K562 (cell line): ENCODE data around the gene UGT1A6. TPM values are rescaled to one million over a fixed set of nuclear protein-coding genes. Genes with fewer than 3 reads are reported as not detected.

Experiments used
- DPF2 ChIP-seq: fragments of 450-650 bp; IDR thresholded peaks from 2 replicates; pipeline ENCODE4 v1.6.1; 2016
- HDAC3 ChIP-seq: fragments of 450-650 bp; IDR thresholded peaks from 2 replicates; pipeline ENCODE4 v1.6.1; 2018; ENCODE audit warnings: borderline replicate concordance, mild to moderate bottlenecking, moderate library complexity; ENCODE audit not compliant: partially characterized antibody
- MAFK ChIP-seq: IDR thresholded peaks from 2 replicates; pipeline ENCODE4 v1.6.1; 2011; ENCODE audit warnings: low read length, improper control_type of control experiment
- RCOR1 ChIP-seq, 2 experiments: IDR thresholded peaks; 2 replicates each; pipeline ENCODE4 v1.6.1; 2012; ENCODE audit warnings: low read depth in 2 of 2, low read length in 2 of 2, borderline replicate concordance in 1 of 2, improper control_type of control experiment in 1 of 2
- TEAD4 ChIP-seq, 2 experiments: sonication (generic) in 1 of 2; formaldehyde crosslinking in 1 of 2; IDR thresholded peaks; 2 replicates each; pipeline versions ENCODE4 v1.6.1 to v1.8.0; 2012 to 2022; ENCODE audit warnings: borderline replicate concordance in 1 of 2, inconsistent platforms in 1 of 2, low read length in 1 of 2, mild to moderate bottlenecking in 1 of 2, missing genetic modification reagents in 1 of 2
- VEZF1 ChIP-seq: fragments of 200-800 bp; sonication (Bioruptor generic); IDR thresholded peaks from 2 replicates; pipeline ENCODE4 v1.6.1; 2017; ENCODE audit warnings: missing genetic modification characterization, missing compliant biosample characterization
- ZNF232 ChIP-seq: sonication (generic); formaldehyde crosslinking; IDR thresholded peaks from 2 replicates; pipeline ENCODE4 v1.8.0; 2022; ENCODE audit warnings: mild to moderate bottlenecking, missing genetic modification reagents
- ZNF695 ChIP-seq: fragments of 450-650 bp; formaldehyde crosslinking; IDR thresholded peaks from 2 replicates; pipeline ENCODE4 v1.4.0; 2020; ENCODE audit warnings: mild to moderate bottlenecking, moderate library complexity
- polyA plus RNA-seq, 8 experiments: library from polyadenylated mRNA; depleted of rRNA in 4 of 8; stranded (reverse) in 5 of 8; unstranded in 3 of 8; fragments of >200 nt; fragmentation: Nextera tagmentation in 2 of 8; fragmentation: Illumina TruSeq in 1 of 8; extraction: Ambion mirVana in 2 of 8; extraction: Trizol in 1 of 8; gene quantifications; 2 replicates each; pipeline versions ENCODE4 v1.2.1 to v1.2.3, GENCODE V29; 2011 to 2014; ENCODE audit warnings: inconsistent platforms in 1 of 8, missing spikeins in 1 of 8
- total RNA-seq, 7 experiments: library from RNA; depleted of rRNA in 6 of 7; stranded (reverse); fragments of >200 nt in 6 of 7; fragmentation: Illumina TruSeq in 2 of 7; extraction: Trizol in 2 of 7; gene quantifications; 2 replicates each; pipeline versions ENCODE4 v1.2.1 to v1.2.3, GENCODE V29; 2011 to 2021; ENCODE audit warnings: low replicate concordance in 1 of 7
- TF ChIP-seq, protein P1 (sequence below), 2 experiments: fragments of 450-650 bp; IDR thresholded peaks; 2 replicates each; pipeline ENCODE4 v1.6.1; 2016; ENCODE audit warnings: mild to moderate bottlenecking in 2 of 2, borderline replicate concordance in 1 of 2, low read depth in 1 of 2, moderate library complexity in 1 of 2
- TF ChIP-seq, protein P2 (sequence below), 2 experiments: fragments of 200-800 bp in 1 of 2; sonication (Bioruptor generic) in 1 of 2; sonication (generic) in 1 of 2; formaldehyde crosslinking in 1 of 2; IDR thresholded peaks in 1 of 2; conservative IDR thresholded peaks in 1 of 2; 2 replicates each; pipeline versions ENCODE4 v1.5.0 to v1.6.1; 2016 to 2020; ENCODE audit warnings: missing compliant biosample characterization in 1 of 2, missing genetic modification characterization in 1 of 2, missing genetic modification reagents in 1 of 2
- TF ChIP-seq, protein P3 (sequence below), 2 experiments: IDR thresholded peaks; 2 replicates each; pipeline ENCODE4 v1.6.1; 2011; ENCODE audit warnings: borderline replicate concordance in 1 of 2, control low read depth in 1 of 2, low read depth in 1 of 2, low read length in 1 of 2, mild to moderate bottlenecking in 1 of 2, mixed read lengths in 1 of 2, moderate library complexity in 1 of 2; ENCODE audit not compliant: insufficient read depth in 1 of 2, insufficient read length in 1 of 2, poor library complexity in 1 of 2, severe bottlenecking in 1 of 2; ENCODE audit errors: extremely low read depth in 1 of 2

Gene UGT1A6
- total and polyA plus RNA-seq, 9 of the 15 experiments (the other 6 are each of a cell fraction or from before 2014, with no cell fraction given): not detected

DNA sequence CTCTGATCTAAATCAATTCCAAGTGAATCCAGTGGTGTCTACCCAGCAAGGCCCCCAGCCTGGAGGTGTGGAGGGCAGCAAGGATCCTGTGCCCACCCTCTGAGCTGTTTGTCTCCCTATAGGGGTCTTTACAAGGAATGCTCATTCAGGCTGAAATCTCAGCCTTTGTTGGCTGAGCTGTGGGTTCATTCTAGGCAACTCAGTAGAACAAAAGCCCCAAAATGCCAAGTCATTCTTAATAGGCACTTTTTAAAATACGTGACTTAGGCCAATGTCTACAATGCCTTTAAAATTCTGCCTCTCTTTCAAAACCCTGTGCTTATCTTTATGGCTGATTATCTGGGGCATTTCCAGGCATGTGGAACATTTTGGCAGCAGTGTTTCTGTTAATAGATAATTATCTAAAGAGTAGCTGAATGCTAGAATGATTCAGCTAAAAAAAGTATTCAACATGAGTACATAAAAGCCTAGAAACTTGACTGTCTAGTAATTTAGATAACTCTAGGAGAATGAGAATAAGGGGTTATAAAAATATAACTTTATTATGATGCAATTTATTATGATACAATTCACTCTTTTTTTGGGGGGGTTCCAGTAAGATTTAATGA lies 7.4 kb downstream of the UGT1A6 start (continued):
- TF ChIP-seq, protein P1, sequence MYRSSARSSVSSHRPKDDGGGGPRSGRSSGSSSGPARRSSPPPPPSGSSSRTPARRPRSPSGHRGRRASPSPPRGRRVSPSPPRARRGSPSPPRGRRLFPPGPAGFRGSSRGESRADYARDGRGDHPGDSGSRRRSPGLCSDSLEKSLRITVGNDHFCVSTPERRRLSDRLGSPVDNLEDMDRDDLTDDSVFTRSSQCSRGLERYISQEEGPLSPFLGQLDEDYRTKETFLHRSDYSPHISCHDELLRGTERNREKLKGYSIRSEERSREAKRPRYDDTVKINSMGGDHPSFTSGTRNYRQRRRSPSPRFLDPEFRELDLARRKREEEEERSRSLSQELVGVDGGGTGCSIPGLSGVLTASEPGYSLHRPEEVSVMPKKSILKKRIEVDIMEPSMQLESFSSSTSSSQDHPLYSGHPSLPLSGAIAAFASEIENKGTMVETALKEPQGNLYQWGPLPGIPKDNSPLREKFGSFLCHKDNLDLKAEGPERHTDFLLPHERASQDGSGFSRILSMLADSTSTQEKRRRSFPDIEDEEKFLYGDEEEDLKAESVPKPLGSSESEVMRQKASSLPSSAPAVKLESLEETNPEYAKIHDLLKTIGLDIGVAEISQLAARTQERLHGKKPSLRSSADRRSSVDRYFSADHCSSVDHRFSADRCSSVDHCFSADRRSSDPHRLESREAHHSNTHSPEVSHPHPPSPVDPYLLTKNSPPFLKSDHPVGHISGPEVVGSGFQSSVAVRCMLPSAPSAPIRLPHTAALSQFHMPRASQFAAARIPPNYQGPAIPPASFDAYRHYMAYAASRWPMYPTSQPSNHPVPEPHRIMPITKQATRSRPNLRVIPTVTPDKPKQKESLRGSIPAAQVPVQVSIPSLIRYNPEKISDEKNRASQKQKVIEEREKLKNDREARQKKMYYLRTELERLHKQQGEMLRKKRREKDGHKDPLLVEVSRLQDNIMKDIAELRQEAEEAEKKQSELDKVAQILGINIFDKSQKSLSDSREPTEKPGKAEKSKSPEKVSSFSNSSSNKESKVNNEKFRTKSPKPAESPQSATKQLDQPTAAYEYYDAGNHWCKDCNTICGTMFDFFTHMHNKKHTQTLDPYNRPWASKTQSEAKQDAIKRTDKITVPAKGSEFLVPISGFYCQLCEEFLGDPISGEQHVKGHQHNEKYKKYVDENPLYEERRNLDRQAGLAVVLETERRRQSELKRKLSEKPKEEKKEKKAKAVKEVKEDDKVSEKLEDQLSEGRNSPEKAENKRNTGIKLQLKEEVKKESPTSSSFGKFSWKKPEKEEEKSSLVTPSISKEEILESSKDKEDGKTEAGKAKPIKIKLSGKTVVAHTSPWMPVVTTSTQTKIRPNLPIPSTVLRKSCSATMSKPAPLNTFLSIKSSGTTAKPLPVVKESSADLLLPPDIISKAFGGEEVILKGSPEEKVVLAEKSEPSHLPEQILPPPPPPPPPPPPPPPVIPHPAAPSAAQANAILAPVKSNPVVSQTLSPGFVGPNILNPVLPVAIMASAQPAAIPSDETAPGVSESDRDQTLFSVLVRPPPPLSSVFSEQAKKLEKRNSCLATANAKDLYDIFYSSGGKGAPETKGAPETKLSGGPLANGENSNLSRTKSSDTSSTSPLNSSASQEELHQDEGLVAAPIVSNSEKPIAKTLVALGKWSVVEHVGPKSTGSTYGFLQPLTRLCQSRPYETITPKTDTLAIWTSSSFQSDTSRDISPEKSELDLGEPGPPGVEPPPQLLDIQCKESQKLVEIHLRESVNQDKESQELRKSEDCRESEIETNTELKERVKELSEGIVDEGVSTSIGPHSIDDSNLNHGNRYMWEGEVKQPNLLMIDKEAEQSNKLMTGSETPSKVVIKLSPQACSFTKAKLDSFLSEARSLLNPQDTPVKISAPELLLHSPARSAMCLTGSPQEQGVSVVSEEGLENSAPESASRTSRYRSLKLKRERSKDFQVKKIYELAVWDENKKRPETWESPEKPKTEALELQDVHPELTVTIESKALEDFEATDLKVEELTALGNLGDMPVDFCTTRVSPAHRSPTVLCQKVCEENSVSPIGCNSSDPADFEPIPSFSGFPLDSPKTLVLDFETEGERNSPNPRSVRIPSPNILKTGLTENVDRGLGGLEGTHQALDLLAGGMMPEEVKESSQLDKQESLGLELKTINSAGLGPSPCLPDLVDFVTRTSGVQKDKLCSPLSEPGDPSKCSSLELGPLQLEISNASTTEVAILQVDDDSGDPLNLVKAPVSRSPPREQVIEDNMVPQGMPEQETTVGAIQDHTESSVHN (IDR thresholded peaks at IDR 0.05; ENCODE audit: borderline replicate concordance in 1 of 2, low read depth in 1 of 2): peak in 1 of 2 experiments; percentile 69; a peak in 1 of 4 replicates
- TF ChIP-seq HDAC3: peak; percentile 59
- TF ChIP-seq VEZF1: no peak; the same call in 1 of the 2 replicates
- TF ChIP-seq, protein P2, sequence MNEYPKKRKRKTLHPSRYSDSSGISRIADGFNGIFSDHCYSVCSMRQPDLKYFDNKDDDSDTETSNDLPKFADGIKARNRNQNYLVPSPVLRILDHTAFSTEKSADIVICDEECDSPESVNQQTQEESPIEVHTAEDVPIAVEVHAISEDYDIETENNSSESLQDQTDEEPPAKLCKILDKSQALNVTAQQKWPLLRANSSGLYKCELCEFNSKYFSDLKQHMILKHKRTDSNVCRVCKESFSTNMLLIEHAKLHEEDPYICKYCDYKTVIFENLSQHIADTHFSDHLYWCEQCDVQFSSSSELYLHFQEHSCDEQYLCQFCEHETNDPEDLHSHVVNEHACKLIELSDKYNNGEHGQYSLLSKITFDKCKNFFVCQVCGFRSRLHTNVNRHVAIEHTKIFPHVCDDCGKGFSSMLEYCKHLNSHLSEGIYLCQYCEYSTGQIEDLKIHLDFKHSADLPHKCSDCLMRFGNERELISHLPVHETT (CRISPR knock-in tag; conservative IDR thresholded peaks at IDR 0.05 in 1 of 2, IDR thresholded peaks at IDR 0.05 in 1 of 2): 0 out of 4 replicates have a peak, but pooled peaks of 1 of the 2 experiments have one; percentile 54
- peak in 1 of 2 experiments; percentile 77; a peak in 2 of 4 replicates for TF ChIP-seq RCOR1 (IDR thresholded peaks at IDR 0.05; ENCODE audit: borderline replicate concordance in 1 of 2, low read depth in 2 of 2, low read length in 2 of 2)
- peak; percentile 60; the same call in 1 of the 2 replicates for TF ChIP-seq TEAD4 (IDR thresholded peaks at IDR 0.05; ENCODE audit: low read length)
- TF ChIP-seq TEAD4 (CRISPR knock-in tag; IDR thresholded peaks at IDR 0.05; ENCODE audit: borderline replicate concordance): no peak
- TF ChIP-seq MAFK: peak; percentile 88
- no peak for TF ChIP-seq ZNF232 (CRISPR knock-in tag)
- TF ChIP-seq DPF2: peak; percentile 75; the same call in 1 of the 2 replicates
- no peak for TF ChIP-seq ZNF695 (CRISPR knock-in tag)
- TF ChIP-seq, protein P3, sequence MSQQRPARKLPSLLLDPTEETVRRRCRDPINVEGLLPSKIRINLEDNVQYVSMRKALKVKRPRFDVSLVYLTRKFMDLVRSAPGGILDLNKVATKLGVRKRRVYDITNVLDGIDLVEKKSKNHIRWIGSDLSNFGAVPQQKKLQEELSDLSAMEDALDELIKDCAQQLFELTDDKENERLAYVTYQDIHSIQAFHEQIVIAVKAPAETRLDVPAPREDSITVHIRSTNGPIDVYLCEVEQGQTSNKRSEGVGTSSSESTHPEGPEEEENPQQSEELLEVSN (IDR thresholded peaks at IDR 0.05; ENCODE audit: borderline replicate concordance in 1 of 2, extremely low read depth in 1 of 2, insufficient read depth in 1 of 2, insufficient read length in 1 of 2, low read depth in 1 of 2, low read length in 1 of 2, poor library complexity in 1 of 2, severe bottlenecking in 1 of 2): no peak
